HG03354 (cell line): ENCODE results near the gene FILIP1L.

ENCODE experiments used
- ATAC-seq: cut with Tn5 transposase; IDR thresholded peaks from one replicate; pipeline ENCODE4 v1.9.1; 2021; ENCODE audit warnings: mild to moderate bottlenecking; ENCODE audit not compliant: unreplicated experiment, poor library complexity, severe bottlenecking

The FILIP1L gene

GRCh38 chr3:100127792-100128191 is 13.5 kb upstream of the FILIP1L start:
- no peak for ATAC-seq

- no peak for ATAC-seq
Measured at GRCh38 chr3:100125161-100125938, 11.0 kb upstream of the FILIP1L start.

GRCh38 chr3:100124201-100124761 is 10.0 kb upstream of the FILIP1L start:
- ATAC-seq: no peak

- ATAC-seq: no peak
Measured at GRCh38 chr3:100123112-100123511, 8.8 kb upstream of the FILIP1L start.

GRCh38 chr3:100122321-100122720 is 8.0 kb upstream of the FILIP1L start:
- no peak for ATAC-seq

GRCh38 chr3:100120693-100121092 is 6.4 kb upstream of the FILIP1L start:
- ATAC-seq: no peak

- ATAC-seq: no peak
Measured at GRCh38 chr3:100120012-100120411, 5.7 kb upstream of the FILIP1L start.

GRCh38 chr3:100117093-100117492 is 2.8 kb upstream of the FILIP1L start:
- no peak for ATAC-seq

GRCh38 chr3:100113723-100114412 is 433 bp downstream of the FILIP1L start:
- ATAC-seq: no peak

GRCh38 chr3:100111728-100112127 is 2.6 kb downstream of the FILIP1L start:
- no peak for ATAC-seq

GRCh38 chr3:100110162-100110561 is 4.1 kb downstream of the FILIP1L start:
- ATAC-seq: no peak

- no peak for ATAC-seq
Measured at GRCh38 chr3:100108464-100109079, 5.7 kb downstream of the FILIP1L start.

GRCh38 chr3:100107221-100107814 is 7.0 kb downstream of the FILIP1L start:
- ATAC-seq: no peak

- ATAC-seq: no peak
Measured at GRCh38 chr3:100106531-100107141, 7.7 kb downstream of the FILIP1L start.

GRCh38 chr3:100106094-100106493 is 8.2 kb downstream of the FILIP1L start:
- no peak for ATAC-seq

- peak; percentile 31 for ATAC-seq
Measured at GRCh38 chr3:100105501-100105900, 8.8 kb downstream of the FILIP1L start.

- ATAC-seq: no peak
Measured at GRCh38 chr3:100104817-100105413, 9.4 kb downstream of the FILIP1L start.

GRCh38 chr3:100104442-100104798 is 9.9 kb downstream of the FILIP1L start:
- ATAC-seq: peak; percentile 39
